Measurements from ENCODE around the gene HTR3B. TPM values are rescaled to one million over a fixed set of nuclear protein-coding genes. Genes with fewer than 3 reads are reported as not detected.

The HTR3B gene
- total and polyA plus RNA-seq, 2 experiments from 2014 or later: 0.42 to 0.77 TPM

DNA sequence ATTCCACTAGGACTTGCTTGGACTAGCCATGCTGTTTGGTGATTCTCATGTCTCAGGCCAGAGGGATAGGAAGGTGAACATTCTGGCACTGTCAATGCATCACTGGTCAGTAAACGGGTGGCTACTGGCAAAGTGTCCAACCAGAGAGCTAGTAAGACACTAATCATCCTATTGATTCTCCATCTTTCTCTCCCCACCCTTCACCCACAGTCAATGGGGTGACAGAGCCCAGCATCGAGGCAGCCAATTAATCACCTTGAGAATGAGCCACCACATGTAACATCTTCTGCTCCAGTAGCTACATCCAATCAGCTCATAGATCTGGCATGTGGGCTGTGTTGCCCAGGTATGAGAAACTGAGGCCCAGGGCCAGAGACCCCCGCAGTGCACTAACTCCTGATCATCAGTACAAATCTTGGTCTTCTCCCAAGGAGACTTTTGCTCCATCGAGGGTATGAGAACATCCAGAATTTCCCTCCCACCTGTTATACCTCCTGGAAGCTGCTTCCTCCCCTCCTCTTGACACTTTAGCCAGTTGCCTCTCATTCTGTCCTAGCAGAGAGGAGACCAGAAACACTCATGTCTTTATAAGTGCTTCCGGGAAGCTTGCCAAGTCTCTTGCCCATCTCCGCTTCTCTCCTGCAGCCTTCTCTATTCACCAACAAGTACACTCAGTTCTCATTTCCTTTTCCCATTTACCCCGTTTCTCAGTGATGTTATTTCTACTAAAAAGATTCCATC lies 87.3 kb downstream of the HTR3B start:
- H3K4me1 ChIP-seq (ENCODE audit: insufficient read depth): no peaks in the 10 kb centered on the region
- no peak overlapping the region for H3K27ac ChIP-seq
- TF ChIP-seq CTCF (IDR thresholded peaks at IDR 0.05; ENCODE audit: poor library complexity) (no peak), EZH2phosphoT487 (IDR thresholded peaks at IDR 0.05; ENCODE audit: low read depth, severe bottlenecking, unreplicated experiment) (no peak), EZH2 (IDR thresholded peaks at IDR 0.05; ENCODE audit: borderline replicate concordance) (no peak)
- H3K36me3 ChIP-seq (replicated peaks; ENCODE audit: insufficient read depth, low read depth): no peaks in the 10 kb centered on the region
- no peak overlapping the region for H3K4me3 ChIP-seq
- peaks cover 36% of the 10 kb centered on the region for H3K27me3 ChIP-seq
- H4K20me1 ChIP-seq (ENCODE audit: insufficient read depth, poor library complexity, severe bottlenecking): no peaks in the 10 kb centered on the region
- no peaks in the 10 kb centered on the region for H3K9me3 ChIP-seq (ENCODE audit: low read depth)
- H2AFZ ChIP-seq: no peak overlapping the region
- H3K4me2 ChIP-seq: no peak overlapping the region
- DNase-seq (ENCODE audit: low spot score): peak; percentile 22
- H3K9me2 ChIP-seq (replicated peaks; ENCODE audit: insufficient read depth): no peaks in the 10 kb centered on the region
- H3K79me2 ChIP-seq: no peaks in the 10 kb centered on the region
- WGBS (ENCODE audit: low lambda C conversion rate, missing lambda C conversion rate): 73% methylated on average over 7 of the region's 7 CpGs

GRCh38 chr11:113992459-113993110 lies 88.0 kb downstream of the HTR3B start:
- H3K4me2 ChIP-seq: no peak overlapping the region
- 31% methylated on average over 7 of the region's 7 CpGs for WGBS (ENCODE audit: low lambda C conversion rate, missing lambda C conversion rate)
- no peaks in the 10 kb centered on the region for H3K36me3 ChIP-seq (replicated peaks; ENCODE audit: insufficient read depth, low read depth)
- DNase-seq (ENCODE audit: low spot score): no peak
- H4K20me1 ChIP-seq (ENCODE audit: insufficient read depth, poor library complexity, severe bottlenecking): no peaks in the 10 kb centered on the region
- H2AFZ ChIP-seq: no peak overlapping the region
- peaks cover 43% of the 10 kb centered on the region for H3K27me3 ChIP-seq
- H3K4me1 ChIP-seq (ENCODE audit: insufficient read depth): no peaks in the 10 kb centered on the region
- H3K9me3 ChIP-seq (ENCODE audit: low read depth): no peaks in the 10 kb centered on the region
- H3K79me2 ChIP-seq: no peaks in the 10 kb centered on the region
- H3K4me3 ChIP-seq: no peak overlapping the region
- TF ChIP-seq CTCF (IDR thresholded peaks at IDR 0.05; ENCODE audit: poor library complexity) (no peak), EZH2phosphoT487 (IDR thresholded peaks at IDR 0.05; ENCODE audit: low read depth, severe bottlenecking, unreplicated experiment) (no peak), EZH2 (IDR thresholded peaks at IDR 0.05; ENCODE audit: borderline replicate concordance) (no peak)
- no peak overlapping the region for H3K27ac ChIP-seq
- H3K9me2 ChIP-seq (replicated peaks; ENCODE audit: insufficient read depth): no peaks in the 10 kb centered on the region

GRCh38 chr11:113994077-113994954 lies 89.7 kb downstream of the HTR3B start:
- no peaks in the 10 kb centered on the region for H3K36me3 ChIP-seq (replicated peaks; ENCODE audit: insufficient read depth, low read depth)
- no peaks in the 10 kb centered on the region for H3K4me1 ChIP-seq (ENCODE audit: insufficient read depth)
- 4% methylated on average over 5 of the region's 6 CpGs for WGBS (ENCODE audit: low lambda C conversion rate, missing lambda C conversion rate)
- no peak overlapping the region for H3K27ac ChIP-seq
- H3K4me2 ChIP-seq: no peak overlapping the region
- H3K9me2 ChIP-seq (replicated peaks; ENCODE audit: insufficient read depth): no peaks in the 10 kb centered on the region
- DNase-seq (ENCODE audit: low spot score): peak; percentile 34
- no peaks in the 10 kb centered on the region for H3K9me3 ChIP-seq (ENCODE audit: low read depth)
- TF ChIP-seq CTCF (IDR thresholded peaks at IDR 0.05; ENCODE audit: poor library complexity): peak; percentile 81
- TF ChIP-seq EZH2phosphoT487 (IDR thresholded peaks at IDR 0.05; ENCODE audit: low read depth, severe bottlenecking, unreplicated experiment): no peak
- TF ChIP-seq EZH2 (IDR thresholded peaks at IDR 0.05; ENCODE audit: borderline replicate concordance): no peak
- no peaks in the 10 kb centered on the region for H4K20me1 ChIP-seq (ENCODE audit: insufficient read depth, poor library complexity, severe bottlenecking)
- no peak overlapping the region for H2AFZ ChIP-seq
- no peaks in the 10 kb centered on the region for H3K79me2 ChIP-seq
- H3K27me3 ChIP-seq: peaks cover 41% of the 10 kb centered on the region
- no peak overlapping the region for H3K4me3 ChIP-seq

Small RNA genes within 50 kb of the gene (small RNA-seq; reads per million reads assigned to genes)
- gene RNU6-1107P: not detected

Other genes starting within 250 kb of the HTR3B start
- 0.20 TPM in 1 of 2 replicates, not detected in the other for gene TMPRSS5, start 198.5 kb upstream of the HTR3B start, total RNA-seq
- 0.32 and 0.63 TPM in 2 replicates for gene TMPRSS5, start 198.5 kb upstream of the HTR3B start, polyA plus RNA-seq
- gene ZW10, start 131.1 kb upstream of the HTR3B start, total RNA-seq: 19.5 and 22.3 TPM in 2 replicates
- gene ZW10, start 131.1 kb upstream of the HTR3B start, polyA plus RNA-seq: 12.7 and 15.4 TPM in 2 replicates
- gene CLDN25, start 125.0 kb upstream of the HTR3B start, total RNA-seq: not detected in 2 replicates
- not detected in 2 replicates for gene CLDN25, start 125.0 kb upstream of the HTR3B start, polyA plus RNA-seq
- 32.1 and 39.5 TPM in 2 replicates for gene USP28, start 29.2 kb upstream of the HTR3B start, total RNA-seq
- 12.5 and 16.1 TPM in 2 replicates for gene USP28, start 29.2 kb upstream of the HTR3B start, polyA plus RNA-seq
- not detected in 2 replicates for gene HTR3A, start 70.3 kb downstream of the HTR3B start, total RNA-seq
- not detected in 2 replicates for gene HTR3A, start 70.3 kb downstream of the HTR3B start, polyA plus RNA-seq
- 21.0 and 30.1 TPM in 2 replicates for gene ZBTB16, start 154.9 kb downstream of the HTR3B start, total RNA-seq
- gene ZBTB16, start 154.9 kb downstream of the HTR3B start, polyA plus RNA-seq: 52.3 and 67.5 TPM in 2 replicates

All from hepatocyte (in vitro differentiated cells).